Activated CD4-positive, alpha-beta memory T cell treated with anti-CD3 and anti-CD28 coated beads, Interleukin-2, amount 10 ng/mL, durations not matched to agents 7 days and 5 days (primary cell): ENCODE results near the gene DSCAML1. TPM values are rescaled to one million over a fixed set of nuclear protein-coding genes. Genes with fewer than 3 reads are reported as not detected.
A peak's percentile ranks its signal among the peaks of the same experiment; 100 is the strongest.

Experiments used
- CTCF ChIA-PET: fragments of 350-600 bp; sonication (Branson Sonifier 250); formaldehyde crosslinking; loops from one replicate; lab custom pipeline; 2021; ENCODE audit warnings: antibody characterized with exemption, inconsistent platforms; lab: Charles Lee
- POLR2A ChIA-PET: fragments of 350-600 bp; sonication (Branson Sonifier 250); formaldehyde crosslinking; loops from one replicate; lab custom pipeline; 2021; ENCODE audit warnings: antibody characterized with exemption; lab: Charles Lee
- DNase-seq: peaks from one replicate; pipeline ENCODE4 v3.0.0-alpha.2; 2020
- H3K27ac Mint-ChIP-seq: one replicate; pipeline ENCODE4 v1.8.0; 2021; ENCODE audit warnings: mild to moderate bottlenecking, mixed read lengths
- H3K27me3 Mint-ChIP-seq: one replicate; pipeline ENCODE4 v1.8.0; 2021; ENCODE audit warnings: mixed read lengths
- H3K36me3 Mint-ChIP-seq: one replicate; pipeline ENCODE4 v1.8.0; 2021; ENCODE audit warnings: low read depth, mixed read lengths
- H3K4me1 Mint-ChIP-seq: one replicate; pipeline ENCODE4 v1.8.0; 2021; ENCODE audit warnings: mixed read lengths
- H3K4me3 Mint-ChIP-seq: one replicate; pipeline ENCODE4 v1.8.0; 2021; ENCODE audit warnings: mild to moderate bottlenecking, mixed read lengths
- H3K9me3 Mint-ChIP-seq: one replicate; pipeline ENCODE4 v1.8.0; 2021; ENCODE audit warnings: mixed read lengths
- total RNA-seq, 2 experiments: library from RNA; stranded (reverse); gene quantifications; one replicate each; pipeline ENCODE4 v1.2.3, GENCODE V29; 2021

The DSCAML1 gene
- total RNA-seq, 2 experiments from 2014 or later = 0.03 TPM; not detected in 1

GRCh38 chr11:117426297-117426685 lies 370.7 kb downstream of the DSCAML1 start:
- H3K27ac Mint-ChIP-seq = no peak overlapping the region
- no peaks in the 10 kb centered on the region for H3K9me3 Mint-ChIP-seq
- no peaks in the 10 kb centered on the region for H3K36me3 Mint-ChIP-seq
- peaks cover 2% of the 10 kb centered on the region for H3K4me1 Mint-ChIP-seq
- ChIA-PET POLR2A (interaction anchor here (1.2 to 1.6 kb wide), 3 partner anchors 10 to 626 kb away, joined by 3 to 6 read pairs (median 3); no protein-coding TSS in a partner anchor), CTCF (interaction anchor here (0.6 to 4.9 kb wide), 42 partner anchors 10 to 627 kb away, joined by 3 to 74 read pairs (median 4); no protein-coding TSS in a partner anchor)
- peak; percentile 68 for DNase-seq
- peaks cover 9% of the 10 kb centered on the region for H3K27me3 Mint-ChIP-seq
- no peak overlapping the region for H3K4me3 Mint-ChIP-seq

- H3K36me3 Mint-ChIP-seq = no peaks in the 10 kb centered on the region
Observed at GRCh38 chr11:117425679-117426296, 371.2 kb downstream of the DSCAML1 start.

GRCh38 chr11:117424781-117425180 lies 372.2 kb downstream of the DSCAML1 start:
- H3K4me3 Mint-ChIP-seq = no peak overlapping the region
- ChIA-PET CTCF (interaction anchor here (1.3 to 4.9 kb wide), 11 partner anchors 9 to 523 kb away, joined by 3 to 74 read pairs (median 8); no protein-coding TSS in a partner anchor), POLR2A (interaction anchor here (1.6 kb wide), 1 partner anchor 628 kb away, joined by 6 read pairs; no protein-coding TSS in a partner anchor)
- H3K36me3 Mint-ChIP-seq = no peaks in the 10 kb centered on the region
- H3K27ac Mint-ChIP-seq = no peak overlapping the region
- no peaks in the 10 kb centered on the region for H3K4me1 Mint-ChIP-seq
- peaks cover 9% of the 10 kb centered on the region for H3K27me3 Mint-ChIP-seq
- H3K9me3 Mint-ChIP-seq = no peaks in the 10 kb centered on the region
- no peak for DNase-seq

More at GRCh38 chr11:117425679-117426296, 371.2 kb downstream of the DSCAML1 start:
- no peak overlapping the region for H3K4me3 Mint-ChIP-seq
- no peak overlapping the region for H3K27ac Mint-ChIP-seq
- peaks cover 2% of the 10 kb centered on the region for H3K4me1 Mint-ChIP-seq
- POLR2A ChIA-PET = interaction anchor here (1.2 to 1.6 kb wide), 3 partner anchors 10 to 627 kb away, joined by 3 to 6 read pairs (median 3); no protein-coding TSS in a partner anchor
- peaks cover 9% of the 10 kb centered on the region for H3K27me3 Mint-ChIP-seq
- no peaks in the 10 kb centered on the region for H3K9me3 Mint-ChIP-seq
- CTCF ChIA-PET = interaction anchor here (0.6 to 4.9 kb wide), 40 partner anchors 10 to 627 kb away, joined by 3 to 74 read pairs (median 4); no protein-coding TSS in a partner anchor
- no peak for DNase-seq

- POLR2A ChIA-PET = no interaction called here
- Mint-ChIP-seq H3K9me3 (no peaks in the 10 kb centered on the region), H3K27ac (no peak overlapping the region), H3K4me3 (no peak overlapping the region), H3K36me3 (no peaks in the 10 kb centered on the region), H3K27me3 (peaks cover 9% of the 10 kb centered on the region), H3K4me1 (no peaks in the 10 kb centered on the region)
- CTCF ChIA-PET = interaction anchor here (0.6 to 1.2 kb wide), 2 partner anchors 30 to 630 kb away, joined by 3 read pairs; no protein-coding TSS in a partner anchor
- DNase-seq = no peak
Observed at GRCh38 chr11:117423046-117423575, 373.9 kb downstream of the DSCAML1 start.

- CTCF ChIA-PET = no interaction called here
Observed at GRCh38 chr11:117421476-117421875, 375.5 kb downstream of the DSCAML1 start.

GRCh38 chr11:117421041-117421440 lies 376.0 kb downstream of the DSCAML1 start:
- no peaks in the 10 kb centered on the region for H3K9me3 Mint-ChIP-seq
- H3K36me3 Mint-ChIP-seq = no peaks in the 10 kb centered on the region
- ChIA-PET POLR2A (no interaction called here), CTCF (interaction anchor here (0.6 kb wide), 1 partner anchor 225 kb away, joined by 3 read pairs; no protein-coding TSS in a partner anchor)
- H3K4me1 Mint-ChIP-seq = no peaks in the 10 kb centered on the region
- H3K27me3 Mint-ChIP-seq = peaks cover 9% of the 10 kb centered on the region
- no peak for DNase-seq
- H3K4me3 Mint-ChIP-seq = no peak overlapping the region
- H3K27ac Mint-ChIP-seq = no peak overlapping the region

More at GRCh38 chr11:117421476-117421875, 375.5 kb downstream of the DSCAML1 start:
- no peak overlapping the region for H3K4me3 Mint-ChIP-seq
- H3K4me1 Mint-ChIP-seq = no peaks in the 10 kb centered on the region
- no peaks in the 10 kb centered on the region for H3K36me3 Mint-ChIP-seq
- no peak for DNase-seq
- no peaks in the 10 kb centered on the region for H3K9me3 Mint-ChIP-seq
- no peak overlapping the region for H3K27ac Mint-ChIP-seq
- POLR2A ChIA-PET = no interaction called here
- peaks cover 9% of the 10 kb centered on the region for H3K27me3 Mint-ChIP-seq

- H3K36me3 Mint-ChIP-seq = no peaks in the 10 kb centered on the region
- H3K9me3 Mint-ChIP-seq = no peaks in the 10 kb centered on the region
- DNase-seq = no peak
- no peaks in the 10 kb centered on the region for H3K4me1 Mint-ChIP-seq
- POLR2A ChIA-PET = no interaction called here
- no peak overlapping the region for H3K27ac Mint-ChIP-seq
- H3K27me3 Mint-ChIP-seq = peaks cover 9% of the 10 kb centered on the region
- CTCF ChIA-PET = interaction anchor here (0.6 kb wide), 1 partner anchor 226 kb away, joined by 3 read pairs; no protein-coding TSS in a partner anchor
- H3K4me3 Mint-ChIP-seq = no peak overlapping the region
Observed at GRCh38 chr11:117420598-117420997, 376.4 kb downstream of the DSCAML1 start.

- ChIA-PET CTCF (no interaction called here), POLR2A (no interaction called here)
- H3K4me3 Mint-ChIP-seq = no peak overlapping the region
- H3K36me3 Mint-ChIP-seq = no peaks in the 10 kb centered on the region
- no peaks in the 10 kb centered on the region for H3K9me3 Mint-ChIP-seq
- DNase-seq = no peak
- peaks cover 9% of the 10 kb centered on the region for H3K27me3 Mint-ChIP-seq
- no peak overlapping the region for H3K27ac Mint-ChIP-seq
- no peaks in the 10 kb centered on the region for H3K4me1 Mint-ChIP-seq
Observed at GRCh38 chr11:117420143-117420485, 376.9 kb downstream of the DSCAML1 start.

GRCh38 chr11:117419482-117420142 lies 377.4 kb downstream of the DSCAML1 start:
- H3K27me3 Mint-ChIP-seq = peaks cover 9% of the 10 kb centered on the region
- no peaks in the 10 kb centered on the region for H3K36me3 Mint-ChIP-seq
- CTCF ChIA-PET = no interaction called here

GRCh38 chr11:117418737-117419481 lies 378.1 kb downstream of the DSCAML1 start:
- no peak overlapping the region for H3K4me3 Mint-ChIP-seq
- POLR2A ChIA-PET = no interaction called here
- DNase-seq = no peak
- no peaks in the 10 kb centered on the region for H3K4me1 Mint-ChIP-seq
- H3K27me3 Mint-ChIP-seq = peaks cover 8% of the 10 kb centered on the region
- CTCF ChIA-PET = no interaction called here
- H3K27ac Mint-ChIP-seq = no peak overlapping the region
- no peaks in the 10 kb centered on the region for H3K36me3 Mint-ChIP-seq
- H3K9me3 Mint-ChIP-seq = no peaks in the 10 kb centered on the region

More at GRCh38 chr11:117419482-117420142, 377.4 kb downstream of the DSCAML1 start:
- no peak for DNase-seq
- no peak overlapping the region for H3K27ac Mint-ChIP-seq
- no peak overlapping the region for H3K4me3 Mint-ChIP-seq
- POLR2A ChIA-PET = no interaction called here
- no peaks in the 10 kb centered on the region for H3K9me3 Mint-ChIP-seq
- H3K4me1 Mint-ChIP-seq = no peaks in the 10 kb centered on the region

- no peak overlapping the region for H3K27ac Mint-ChIP-seq
- no peaks in the 10 kb centered on the region for H3K4me1 Mint-ChIP-seq
- no peak for DNase-seq
- peaks cover 2% of the 10 kb centered on the region for H3K36me3 Mint-ChIP-seq
- POLR2A ChIA-PET = no interaction called here
- H3K9me3 Mint-ChIP-seq = no peaks in the 10 kb centered on the region
- CTCF ChIA-PET = interaction anchor here (5.5 kb wide), 1 partner anchor 8 kb away, joined by 29 read pairs; no protein-coding TSS in a partner anchor
- peaks cover 2% of the 10 kb centered on the region for H3K27me3 Mint-ChIP-seq
- no peak overlapping the region for H3K4me3 Mint-ChIP-seq
Observed at GRCh38 chr11:117417856-117418255, 379.2 kb downstream of the DSCAML1 start.

GRCh38 chr11:117417342-117417741 lies 379.7 kb downstream of the DSCAML1 start:
- peaks cover 2% of the 10 kb centered on the region for H3K27me3 Mint-ChIP-seq
- H3K4me3 Mint-ChIP-seq = no peak overlapping the region
- H3K4me1 Mint-ChIP-seq = no peaks in the 10 kb centered on the region
- DNase-seq = no peak
- POLR2A ChIA-PET = no interaction called here
- no peaks in the 10 kb centered on the region for H3K9me3 Mint-ChIP-seq
- peaks cover 2% of the 10 kb centered on the region for H3K36me3 Mint-ChIP-seq
- CTCF ChIA-PET = interaction anchor here (5.5 kb wide), 1 partner anchor 9 kb away, joined by 29 read pairs; no protein-coding TSS in a partner anchor
- no peak overlapping the region for H3K27ac Mint-ChIP-seq
